ENCODE results near the gene CORIN. TPM values are rescaled to one million over a fixed set of nuclear protein-coding genes. Genes with fewer than 3 reads are reported as not detected.

CORIN gene
- total and polyA plus RNA-seq, 2 of the 13 experiments (the other 11 are each of a cell fraction or from before 2014, with no cell fraction given) = 0.84 to 1.2 TPM

GRCh38 chr4:47749858-47750257 is 88.0 kb downstream of the CORIN start (continued):
- TF ChIP-seq THAP11 (CRISPR knock-in tag; IDR thresholded peaks at IDR 0.05) = 0 out of 2 replicates have a peak, but pooled peaks have one; percentile 29
- TF ChIP-seq SAP130 (CRISPR knock-in tag; IDR thresholded peaks at IDR 0.05; ENCODE audit: low read depth) = 0 out of 2 replicates have a peak, but pooled peaks have one; percentile 18
- no peak for TF ChIP-seq ZNF720 (CRISPR knock-in tag; IDR thresholded peaks at IDR 0.05)
- no peak for TF ChIP-seq ZC3H4 (CRISPR knock-in tag; IDR thresholded peaks at IDR 0.05; ENCODE audit: borderline replicate concordance)
- no peak for TF ChIP-seq ZNF225 (CRISPR knock-in tag; IDR thresholded peaks at IDR 0.05)
- no peak for TF ChIP-seq NCOR1 (IDR thresholded peaks at IDR 0.05; ENCODE audit: borderline replicate concordance, low read length)
- no peak for TF ChIP-seq PRPF4 (IDR thresholded peaks at IDR 0.05; ENCODE audit: low read depth, low read length, poor library complexity, severe bottlenecking)
- no peak for TF ChIP-seq ZMYM3 (CRISPR knock-in tag; IDR thresholded peaks at IDR 0.05)
- no peak for TF ChIP-seq STAT5B (CRISPR knock-in tag; IDR thresholded peaks at IDR 0.05)
- no peak for TF ChIP-seq ATF4 (CRISPR knock-in tag; IDR thresholded peaks at IDR 0.05)
- no peak for TF ChIP-seq BHLHE40 (IDR thresholded peaks at IDR 0.05; ENCODE audit: low read length)
- no peak for TF ChIP-seq EED (CRISPR knock-in tag; IDR thresholded peaks at IDR 0.05)
- TF ChIP-seq FIP1L1 (IDR thresholded peaks at IDR 0.05; ENCODE audit: borderline replicate concordance, insufficient read depth, low read depth, low read length) = no peak
- no peak for TF ChIP-seq ZNF513 (CRISPR knock-in tag; conservative IDR thresholded peaks at IDR 0.05)
- 0 out of 2 replicates have a peak, but pooled peaks have one; percentile 52 for TF ChIP-seq ATF2 (CRISPR knock-in tag; IDR thresholded peaks at IDR 0.05)
- no peak for TF ChIP-seq ZNF317 (CRISPR knock-in tag; IDR thresholded peaks at IDR 0.05)
- no peak for TF ChIP-seq HNRNPH1 (optimal IDR thresholded peaks at IDR 0.05; ENCODE audit: low read depth, low read length)
- TF ChIP-seq ZBTB43 (CRISPR knock-in tag; conservative IDR thresholded peaks at IDR 0.05) = no peak
- no peak for TF ChIP-seq ATF1 (CRISPR knock-in tag; IDR thresholded peaks at IDR 0.05)
- no peak for TF ChIP-seq ZNF782 (CRISPR knock-in tag; IDR thresholded peaks at IDR 0.05; ENCODE audit: borderline replicate concordance)
- no peak for TF ChIP-seq TBX3 (IDR thresholded peaks at IDR 0.05; ENCODE audit: borderline replicate concordance)
- TF ChIP-seq SOX6 (IDR thresholded peaks at IDR 0.05) = no peak
- peak; percentile 82 for TF ChIP-seq SOX6 (CRISPR knock-in tag; IDR thresholded peaks at IDR 0.05)
- no peak for TF ChIP-seq IKZF1 (IDR thresholded peaks at IDR 0.05)
- no peak for TF ChIP-seq HMGXB4 (CRISPR knock-in tag; IDR thresholded peaks at IDR 0.05; ENCODE audit: borderline replicate concordance in 1 of 2, low read depth in 1 of 2)
- TF ChIP-seq ZNF383 (CRISPR knock-in tag; IDR thresholded peaks at IDR 0.05; ENCODE audit: borderline replicate concordance) = no peak

Measured in HepG2 (cell line).